ENCODE data around the gene NDUFA7. TPM values are rescaled to one million over a fixed set of nuclear protein-coding genes. Genes with fewer than 3 reads are reported as not detected.

Gene NDUFA7
- total and polyA plus RNA-seq, 2 of the 13 experiments (the other 11 are each of a cell fraction or from before 2014, with no cell fraction given): 64.5 to 71.5 TPM

DNA sequence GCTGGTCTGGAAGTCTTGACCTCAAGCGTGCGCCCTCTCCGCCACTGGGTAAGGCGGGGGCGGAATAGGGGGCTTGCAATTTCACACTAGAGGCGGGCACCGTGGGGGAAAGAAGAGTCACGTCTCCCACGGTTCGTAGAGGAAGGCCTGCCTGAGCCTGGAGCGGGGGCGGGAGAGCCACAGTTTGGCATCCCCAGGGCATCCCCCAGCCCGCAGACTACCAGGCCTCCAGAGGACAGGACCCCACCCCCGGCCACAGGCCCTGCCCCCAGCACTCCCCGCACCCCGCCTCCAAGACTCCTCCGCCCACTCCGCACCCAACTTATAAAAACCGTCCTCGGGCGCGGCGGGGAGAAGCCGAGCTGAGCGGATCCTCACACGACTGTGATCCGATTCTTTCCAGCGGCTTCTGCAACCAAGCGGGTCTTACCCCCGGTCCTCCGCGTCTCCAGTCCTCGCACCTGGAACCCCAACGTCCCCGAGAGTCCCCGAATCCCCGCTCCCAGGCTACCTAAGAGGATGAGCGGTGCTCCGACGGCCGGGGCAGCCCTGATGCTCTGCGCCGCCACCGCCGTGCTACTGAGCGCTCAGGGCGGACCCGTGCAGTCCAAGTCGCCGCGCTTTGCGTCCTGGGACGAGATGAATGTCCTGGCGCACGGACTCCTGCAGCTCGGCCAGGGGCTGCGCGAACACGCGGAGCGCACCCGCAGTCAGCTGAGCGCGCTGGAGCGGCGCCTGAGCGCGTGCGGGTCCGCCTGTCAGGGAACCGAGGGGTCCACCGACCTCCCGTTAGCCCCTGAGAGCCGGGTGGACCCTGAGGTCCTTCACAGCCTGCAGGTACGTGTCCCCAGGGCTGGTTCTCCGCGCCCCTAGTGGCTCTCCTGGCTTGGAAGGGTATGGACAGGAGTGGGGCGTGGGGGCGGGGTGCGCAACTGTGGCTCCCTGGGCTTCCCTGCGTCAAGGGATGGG, 42.9 kb upstream of the NDUFA7 start, which contains the start of gene ANGPTL4 (continued):
- TF ChIP-seq, protein P1, sequence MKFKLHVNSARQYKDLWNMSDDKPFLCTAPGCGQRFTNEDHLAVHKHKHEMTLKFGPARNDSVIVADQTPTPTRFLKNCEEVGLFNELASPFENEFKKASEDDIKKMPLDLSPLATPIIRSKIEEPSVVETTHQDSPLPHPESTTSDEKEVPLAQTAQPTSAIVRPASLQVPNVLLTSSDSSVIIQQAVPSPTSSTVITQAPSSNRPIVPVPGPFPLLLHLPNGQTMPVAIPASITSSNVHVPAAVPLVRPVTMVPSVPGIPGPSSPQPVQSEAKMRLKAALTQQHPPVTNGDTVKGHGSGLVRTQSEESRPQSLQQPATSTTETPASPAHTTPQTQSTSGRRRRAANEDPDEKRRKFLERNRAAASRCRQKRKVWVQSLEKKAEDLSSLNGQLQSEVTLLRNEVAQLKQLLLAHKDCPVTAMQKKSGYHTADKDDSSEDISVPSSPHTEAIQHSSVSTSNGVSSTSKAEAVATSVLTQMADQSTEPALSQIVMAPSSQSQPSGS (CRISPR knock-in tag; IDR thresholded peaks at IDR 0.05): no peak
- TF ChIP-seq, protein P2, sequence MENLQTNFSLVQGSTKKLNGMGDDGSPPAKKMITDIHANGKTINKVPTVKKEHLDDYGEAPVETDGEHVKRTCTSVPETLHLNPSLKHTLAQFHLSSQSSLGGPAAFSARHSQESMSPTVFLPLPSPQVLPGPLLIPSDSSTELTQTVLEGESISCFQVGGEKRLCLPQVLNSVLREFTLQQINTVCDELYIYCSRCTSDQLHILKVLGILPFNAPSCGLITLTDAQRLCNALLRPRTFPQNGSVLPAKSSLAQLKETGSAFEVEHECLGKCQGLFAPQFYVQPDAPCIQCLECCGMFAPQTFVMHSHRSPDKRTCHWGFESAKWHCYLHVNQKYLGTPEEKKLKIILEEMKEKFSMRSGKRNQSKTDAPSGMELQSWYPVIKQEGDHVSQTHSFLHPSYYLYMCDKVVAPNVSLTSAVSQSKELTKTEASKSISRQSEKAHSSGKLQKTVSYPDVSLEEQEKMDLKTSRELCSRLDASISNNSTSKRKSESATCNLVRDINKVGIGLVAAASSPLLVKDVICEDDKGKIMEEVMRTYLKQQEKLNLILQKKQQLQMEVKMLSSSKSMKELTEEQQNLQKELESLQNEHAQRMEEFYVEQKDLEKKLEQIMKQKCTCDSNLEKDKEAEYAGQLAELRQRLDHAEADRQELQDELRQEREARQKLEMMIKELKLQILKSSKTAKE (CRISPR knock-in tag; IDR thresholded peaks at IDR 0.05; ENCODE audit: borderline replicate concordance): no peak
- TF ChIP-seq KDM2A (CRISPR knock-in tag; IDR thresholded peaks at IDR 0.05; ENCODE audit: borderline replicate concordance, low read depth): peak; percentile 82
- TF ChIP-seq, protein P3, sequence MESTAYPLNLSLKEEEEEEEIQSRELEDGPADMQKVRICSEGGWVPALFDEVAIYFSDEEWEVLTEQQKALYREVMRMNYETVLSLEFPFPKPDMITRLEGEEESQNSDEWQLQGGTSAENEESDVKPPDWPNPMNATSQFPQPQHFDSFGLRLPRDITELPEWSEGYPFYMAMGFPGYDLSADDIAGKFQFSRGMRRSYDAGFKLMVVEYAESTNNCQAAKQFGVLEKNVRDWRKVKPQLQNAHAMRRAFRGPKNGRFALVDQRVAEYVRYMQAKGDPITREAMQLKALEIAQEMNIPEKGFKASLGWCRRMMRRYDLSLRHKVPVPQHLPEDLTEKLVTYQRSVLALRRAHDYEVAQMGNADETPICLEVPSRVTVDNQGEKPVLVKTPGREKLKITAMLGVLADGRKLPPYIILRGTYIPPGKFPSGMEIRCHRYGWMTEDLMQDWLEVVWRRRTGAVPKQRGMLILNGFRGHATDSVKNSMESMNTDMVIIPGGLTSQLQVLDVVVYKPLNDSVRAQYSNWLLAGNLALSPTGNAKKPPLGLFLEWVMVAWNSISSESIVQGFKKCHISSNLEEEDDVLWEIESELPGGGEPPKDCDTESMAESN (CRISPR knock-in tag; conservative IDR thresholded peaks at IDR 0.05): peak; percentile 76; the same call in 1 of the 2 replicates
- TF ChIP-seq ATAD3A (CRISPR knock-in tag; IDR thresholded peaks at IDR 0.05): no peak
- TF ChIP-seq, protein P4, sequence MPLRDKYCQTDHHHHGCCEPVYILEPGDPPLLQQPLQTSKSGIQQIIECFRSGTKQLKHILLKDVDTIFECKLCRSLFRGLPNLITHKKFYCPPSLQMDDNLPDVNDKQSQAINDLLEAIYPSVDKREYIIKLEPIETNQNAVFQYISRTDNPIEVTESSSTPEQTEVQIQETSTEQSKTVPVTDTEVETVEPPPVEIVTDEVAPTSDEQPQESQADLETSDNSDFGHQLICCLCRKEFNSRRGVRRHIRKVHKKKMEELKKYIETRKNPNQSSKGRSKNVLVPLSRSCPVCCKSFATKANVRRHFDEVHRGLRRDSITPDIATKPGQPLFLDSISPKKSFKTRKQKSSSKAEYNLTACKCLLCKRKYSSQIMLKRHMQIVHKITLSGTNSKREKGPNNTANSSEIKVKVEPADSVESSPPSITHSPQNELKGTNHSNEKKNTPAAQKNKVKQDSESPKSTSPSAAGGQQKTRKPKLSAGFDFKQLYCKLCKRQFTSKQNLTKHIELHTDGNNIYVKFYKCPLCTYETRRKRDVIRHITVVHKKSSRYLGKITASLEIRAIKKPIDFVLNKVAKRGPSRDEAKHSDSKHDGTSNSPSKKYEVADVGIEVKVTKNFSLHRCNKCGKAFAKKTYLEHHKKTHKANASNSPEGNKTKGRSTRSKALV (CRISPR knock-in tag; IDR thresholded peaks at IDR 0.05): peak; percentile 100
- TF ChIP-seq MAZ (IDR thresholded peaks at IDR 0.05; ENCODE audit: borderline replicate concordance, low read depth, low read length): no peak
- TF ChIP-seq MAZ (CRISPR knock-in tag; IDR thresholded peaks at IDR 0.05; ENCODE audit: low read depth): peak; percentile 42; the same call in 1 of the 2 replicates
- TF ChIP-seq, protein P5, sequence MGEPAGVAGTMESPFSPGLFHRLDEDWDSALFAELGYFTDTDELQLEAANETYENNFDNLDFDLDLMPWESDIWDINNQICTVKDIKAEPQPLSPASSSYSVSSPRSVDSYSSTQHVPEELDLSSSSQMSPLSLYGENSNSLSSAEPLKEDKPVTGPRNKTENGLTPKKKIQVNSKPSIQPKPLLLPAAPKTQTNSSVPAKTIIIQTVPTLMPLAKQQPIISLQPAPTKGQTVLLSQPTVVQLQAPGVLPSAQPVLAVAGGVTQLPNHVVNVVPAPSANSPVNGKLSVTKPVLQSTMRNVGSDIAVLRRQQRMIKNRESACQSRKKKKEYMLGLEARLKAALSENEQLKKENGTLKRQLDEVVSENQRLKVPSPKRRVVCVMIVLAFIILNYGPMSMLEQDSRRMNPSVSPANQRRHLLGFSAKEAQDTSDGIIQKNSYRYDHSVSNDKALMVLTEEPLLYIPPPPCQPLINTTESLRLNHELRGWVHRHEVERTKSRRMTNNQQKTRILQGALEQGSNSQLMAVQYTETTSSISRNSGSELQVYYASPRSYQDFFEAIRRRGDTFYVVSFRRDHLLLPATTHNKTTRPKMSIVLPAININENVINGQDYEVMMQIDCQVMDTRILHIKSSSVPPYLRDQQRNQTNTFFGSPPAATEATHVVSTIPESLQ (CRISPR knock-in tag; conservative IDR thresholded peaks at IDR 0.05): no peak
- TF ChIP-seq FOXM1 (CRISPR knock-in tag; IDR thresholded peaks at IDR 0.05): no peak
- TF ChIP-seq, protein P6, sequence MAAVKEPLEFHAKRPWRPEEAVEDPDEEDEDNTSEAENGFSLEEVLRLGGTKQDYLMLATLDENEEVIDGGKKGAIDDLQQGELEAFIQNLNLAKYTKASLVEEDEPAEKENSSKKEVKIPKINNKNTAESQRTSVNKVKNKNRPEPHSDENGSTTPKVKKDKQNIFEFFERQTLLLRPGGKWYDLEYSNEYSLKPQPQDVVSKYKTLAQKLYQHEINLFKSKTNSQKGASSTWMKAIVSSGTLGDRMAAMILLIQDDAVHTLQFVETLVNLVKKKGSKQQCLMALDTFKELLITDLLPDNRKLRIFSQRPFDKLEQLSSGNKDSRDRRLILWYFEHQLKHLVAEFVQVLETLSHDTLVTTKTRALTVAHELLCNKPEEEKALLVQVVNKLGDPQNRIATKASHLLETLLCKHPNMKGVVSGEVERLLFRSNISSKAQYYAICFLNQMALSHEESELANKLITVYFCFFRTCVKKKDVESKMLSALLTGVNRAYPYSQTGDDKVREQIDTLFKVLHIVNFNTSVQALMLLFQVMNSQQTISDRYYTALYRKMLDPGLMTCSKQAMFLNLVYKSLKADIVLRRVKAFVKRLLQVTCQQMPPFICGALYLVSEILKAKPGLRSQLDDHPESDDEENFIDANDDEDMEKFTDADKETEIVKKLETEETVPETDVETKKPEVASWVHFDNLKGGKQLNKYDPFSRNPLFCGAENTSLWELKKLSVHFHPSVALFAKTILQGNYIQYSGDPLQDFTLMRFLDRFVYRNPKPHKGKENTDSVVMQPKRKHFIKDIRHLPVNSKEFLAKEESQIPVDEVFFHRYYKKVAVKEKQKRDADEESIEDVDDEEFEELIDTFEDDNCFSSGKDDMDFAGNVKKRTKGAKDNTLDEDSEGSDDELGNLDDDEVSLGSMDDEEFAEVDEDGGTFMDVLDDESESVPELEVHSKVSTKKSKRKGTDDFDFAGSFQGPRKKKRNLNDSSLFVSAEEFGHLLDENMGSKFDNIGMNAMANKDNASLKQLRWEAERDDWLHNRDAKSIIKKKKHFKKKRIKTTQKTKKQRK (IDR thresholded peaks at IDR 0.05; ENCODE audit: low read length): no peak
- no peak for TF ChIP-seq RCOR2 (CRISPR knock-in tag; IDR thresholded peaks at IDR 0.05)
- TF ChIP-seq, protein P7, sequence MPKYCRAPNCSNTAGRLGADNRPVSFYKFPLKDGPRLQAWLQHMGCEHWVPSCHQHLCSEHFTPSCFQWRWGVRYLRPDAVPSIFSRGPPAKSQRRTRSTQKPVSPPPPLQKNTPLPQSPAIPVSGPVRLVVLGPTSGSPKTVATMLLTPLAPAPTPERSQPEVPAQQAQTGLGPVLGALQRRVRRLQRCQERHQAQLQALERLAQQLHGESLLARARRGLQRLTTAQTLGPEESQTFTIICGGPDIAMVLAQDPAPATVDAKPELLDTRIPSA (CRISPR knock-in tag; IDR thresholded peaks at IDR 0.05; ENCODE audit: borderline replicate concordance): no peak

Data from HepG2 (cell line).